Urinary bladder (tissue), 4 donors: Measurements from ENCODE around the gene PDE7B. TPM values are rescaled to one million over a fixed set of nuclear protein-coding genes. Genes with fewer than 3 reads are reported as not detected.
A peak's percentile ranks its signal among the peaks of the same experiment; 100 is the strongest.

Experiments used
- DNase-seq: peaks from one replicate; pipeline ENCODE4 v3.0.0-alpha.2; 2015; ENCODE audit errors: extremely low spot score
- H3K27ac ChIP-seq: one replicate; pipeline ENCODE4 v1.5.1; 2013; ENCODE audit warnings: low read depth, mild to moderate bottlenecking, moderate library complexity
- H3K36me3 ChIP-seq: one replicate; pipeline ENCODE4 v1.6.1; 2013; ENCODE audit warnings: mild to moderate bottlenecking, moderate library complexity; ENCODE audit not compliant: insufficient read depth
- H3K4me1 ChIP-seq: one replicate; pipeline ENCODE4 v1.6.1; 2013; ENCODE audit warnings: mild to moderate bottlenecking, moderate library complexity; ENCODE audit not compliant: insufficient read depth
- H3K4me3 ChIP-seq: one replicate; pipeline ENCODE4 v1.5.1; 2013; ENCODE audit warnings: low read depth, low read length
- WGBS: extraction: QIAGEN DNeasy Blood & Tissue Kit; methylation state at CpG from one replicate; pipeline ENCODE4 v1.1.7; 2013; 5-methylcytosine and 5-hydroxymethylcytosine counted together
- polyA plus RNA-seq: library from polyadenylated mRNA; stranded (reverse); fragments of 200-250 nt; gene quantifications from one replicate; pipeline ENCODE4 v1.2.3, GENCODE V29; 2013
- total RNA-seq: library from RNA; depleted of rRNA; stranded (reverse); fragments of >200 nt; gene quantifications from one replicate; pipeline ENCODE4 v1.2.3, GENCODE V29; 2014
- donor health status: healthy with polysubstance abuse.
- donor health status: healthy.

Gene PDE7B
- total and polyA plus RNA-seq, 2 donors: 9.3 to 34.2 TPM

- DNase-seq: no peak
- Histone ChIP-seq H3K4me1 (no peaks in the 10 kb centered on the region), H3K36me3 (no peaks in the 10 kb centered on the region), H3K4me3 (no peak overlapping the region), H3K27ac (no peak overlapping the region)
- WGBS: 54% methylated on average over 2 of the region's 2 CpGs
Measured at GRCh38 chr6:135883536-135883935, 32.0 kb downstream of the PDE7B start.

GRCh38 chr6:135884136-135884535, 32.6 kb downstream of the PDE7B start:
- no peaks in the 10 kb centered on the region for H3K4me1 ChIP-seq
- 88% methylated on average over 4 of the region's 4 CpGs for WGBS
- no peaks in the 10 kb centered on the region for H3K36me3 ChIP-seq
- DNase-seq: no peak
- no peak overlapping the region for H3K27ac ChIP-seq
- no peak overlapping the region for H3K4me3 ChIP-seq

GRCh38 chr6:135887069-135887468, 35.6 kb downstream of the PDE7B start:
- H3K4me3 ChIP-seq: no peak overlapping the region
- peaks cover 2% of the 10 kb centered on the region for H3K36me3 ChIP-seq
- 94% methylated on average over 1 of the region's 1 CpG for WGBS
- H3K27ac ChIP-seq: no peak overlapping the region
- DNase-seq: no peak
- H3K4me1 ChIP-seq: no peaks in the 10 kb centered on the region

GRCh38 chr6:135888818-135889217, 37.3 kb downstream of the PDE7B start:
- H3K4me3 ChIP-seq: no peak overlapping the region
- no peak for DNase-seq
- peaks cover 2% of the 10 kb centered on the region for H3K36me3 ChIP-seq

GRCh38 chr6:135890876-135891275, 39.4 kb downstream of the PDE7B start:
- WGBS: 62% methylated on average over 5 of the region's 5 CpGs
- no peak for DNase-seq
- H3K4me3 ChIP-seq: no peak overlapping the region
- H3K27ac ChIP-seq: no peak overlapping the region
- H3K36me3 ChIP-seq: peaks cover 2% of the 10 kb centered on the region
- H3K4me1 ChIP-seq: no peaks in the 10 kb centered on the region

More at GRCh38 chr6:135888818-135889217, 37.3 kb downstream of the PDE7B start:
- H3K4me1 ChIP-seq: no peaks in the 10 kb centered on the region
- H3K27ac ChIP-seq: no peak overlapping the region

- H3K27ac ChIP-seq: no peak overlapping the region
- peaks cover 1% of the 10 kb centered on the region for H3K4me1 ChIP-seq
- DNase-seq: no peak
- no peak overlapping the region for H3K4me3 ChIP-seq
- H3K36me3 ChIP-seq: peaks cover 2% of the 10 kb centered on the region
Measured at GRCh38 chr6:135891710-135892109, 40.2 kb downstream of the PDE7B start.

- Histone ChIP-seq H3K36me3 (peaks cover 2% of the 10 kb centered on the region), H3K27ac (peak overlapping the region; percentile 52)
- 70% methylated on average over 8 of the region's 8 CpGs for WGBS
Measured at GRCh38 chr6:135895231-135895911, 43.9 kb downstream of the PDE7B start.

GRCh38 chr6:135897087-135897486, 45.6 kb downstream of the PDE7B start:
- no peak for DNase-seq
- H3K4me1 ChIP-seq: peaks cover 3% of the 10 kb centered on the region
- 62% methylated on average over 1 of the region's 1 CpG for whole genome bisulfite sequencing
- H3K4me3 ChIP-seq: no peak overlapping the region
- no peaks in the 10 kb centered on the region for H3K36me3 ChIP-seq
- no peak overlapping the region for H3K27ac ChIP-seq

More at GRCh38 chr6:135895231-135895911, 43.9 kb downstream of the PDE7B start:
- peaks cover 3% of the 10 kb centered on the region for H3K4me1 ChIP-seq
- no peak for DNase-seq
- no peak overlapping the region for H3K4me3 ChIP-seq

- 14% methylated on average over 6 of the region's 6 CpGs for WGBS
- no peak overlapping the region for H3K4me3 ChIP-seq
Measured at GRCh38 chr6:135901774-135902524, 50.4 kb downstream of the PDE7B start.

GRCh38 chr6:135902756-135903331, 51.3 kb downstream of the PDE7B start:
- no peak for DNase-seq
- 56% methylated on average over 2 of the region's 2 CpGs for WGBS
- no peaks in the 10 kb centered on the region for H3K36me3 ChIP-seq
- no peak overlapping the region for H3K4me3 ChIP-seq
- H3K27ac ChIP-seq: peak overlapping the region; percentile 50
- no peaks in the 10 kb centered on the region for H3K4me1 ChIP-seq

More at GRCh38 chr6:135901774-135902524, 50.4 kb downstream of the PDE7B start:
- peak; percentile 32 for DNase-seq
- no peaks in the 10 kb centered on the region for H3K4me1 ChIP-seq
- peak overlapping the region; percentile 10 for H3K27ac ChIP-seq
- no peaks in the 10 kb centered on the region for H3K36me3 ChIP-seq

- WGBS: 70% methylated on average over 2 of the region's 2 CpGs
- no peaks in the 10 kb centered on the region for H3K36me3 ChIP-seq
- no peak overlapping the region for H3K4me3 ChIP-seq
- no peak for DNase-seq
- H3K4me1 ChIP-seq: no peaks in the 10 kb centered on the region
- no peak overlapping the region for H3K27ac ChIP-seq
Measured at GRCh38 chr6:135904666-135905065, 53.2 kb downstream of the PDE7B start.

- 85% methylated on average over 18 of the region's 18 CpGs for WGBS
- Histone ChIP-seq H3K36me3 (no peaks in the 10 kb centered on the region), H3K27ac (no peak overlapping the region), H3K4me3 (no peak overlapping the region), H3K4me1 (no peaks in the 10 kb centered on the region)
- DNase-seq: no peak
Measured at GRCh38 chr6:135905604-135906300, 54.3 kb downstream of the PDE7B start.

- no peaks in the 10 kb centered on the region for H3K4me1 ChIP-seq
- WGBS: 86% methylated on average over 3 of the region's 3 CpGs
- H3K36me3 ChIP-seq: no peaks in the 10 kb centered on the region
- no peak for DNase-seq
- H3K4me3 ChIP-seq: no peak overlapping the region
- no peak overlapping the region for H3K27ac ChIP-seq
Measured at GRCh38 chr6:135906542-135906941, 55.0 kb downstream of the PDE7B start.
